ENCODE data around the gene SF3B5.
"Not testable (repeated sequence)": the region's sequence is repeated elsewhere in the genome, so short reads cannot be mapped to it uniquely, and the experiment has no call there.

The SF3B5 gene

DNA sequence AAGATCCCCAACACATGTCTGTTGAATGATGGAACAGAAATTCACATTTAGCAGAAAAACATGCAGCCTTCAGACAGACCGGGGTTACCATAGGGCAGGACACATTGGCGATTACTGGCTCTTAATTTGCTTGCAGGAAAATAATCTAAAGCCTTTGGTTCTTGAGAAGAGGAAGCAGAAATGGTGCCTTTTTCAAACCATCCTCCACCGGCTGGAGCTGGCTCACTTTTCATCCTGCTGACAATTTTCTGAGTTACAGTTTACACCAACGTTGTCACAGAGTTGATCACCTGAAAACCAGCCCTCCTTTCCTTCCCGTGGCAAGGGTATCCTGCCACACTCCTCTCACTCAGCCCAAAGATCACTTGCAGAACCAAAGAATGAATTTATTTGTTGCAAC is 32.6 kb downstream of the SF3B5 start:
- no peak for DNase-seq

DNA sequence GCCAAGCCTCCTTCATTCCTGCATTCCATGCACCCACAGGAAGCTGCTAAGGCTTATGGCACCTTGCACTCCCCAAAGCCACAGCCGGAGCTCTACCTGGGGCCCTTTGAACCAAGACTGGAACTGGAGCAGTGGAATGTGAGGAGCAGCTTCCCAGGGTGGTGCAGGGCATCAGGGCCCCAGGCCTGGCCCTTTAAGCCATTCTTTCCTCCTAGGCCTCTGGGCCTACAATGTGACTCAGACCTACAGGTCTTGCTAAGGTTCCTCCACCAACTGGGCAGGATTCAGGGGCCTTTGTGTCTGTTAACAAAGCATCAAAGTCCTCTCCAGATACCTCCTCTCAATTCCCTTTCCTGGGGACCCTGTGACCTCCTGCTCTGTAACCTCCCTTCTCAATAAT is 36.2 kb downstream of the SF3B5 start:
- DNase-seq, result no peak

DNA sequence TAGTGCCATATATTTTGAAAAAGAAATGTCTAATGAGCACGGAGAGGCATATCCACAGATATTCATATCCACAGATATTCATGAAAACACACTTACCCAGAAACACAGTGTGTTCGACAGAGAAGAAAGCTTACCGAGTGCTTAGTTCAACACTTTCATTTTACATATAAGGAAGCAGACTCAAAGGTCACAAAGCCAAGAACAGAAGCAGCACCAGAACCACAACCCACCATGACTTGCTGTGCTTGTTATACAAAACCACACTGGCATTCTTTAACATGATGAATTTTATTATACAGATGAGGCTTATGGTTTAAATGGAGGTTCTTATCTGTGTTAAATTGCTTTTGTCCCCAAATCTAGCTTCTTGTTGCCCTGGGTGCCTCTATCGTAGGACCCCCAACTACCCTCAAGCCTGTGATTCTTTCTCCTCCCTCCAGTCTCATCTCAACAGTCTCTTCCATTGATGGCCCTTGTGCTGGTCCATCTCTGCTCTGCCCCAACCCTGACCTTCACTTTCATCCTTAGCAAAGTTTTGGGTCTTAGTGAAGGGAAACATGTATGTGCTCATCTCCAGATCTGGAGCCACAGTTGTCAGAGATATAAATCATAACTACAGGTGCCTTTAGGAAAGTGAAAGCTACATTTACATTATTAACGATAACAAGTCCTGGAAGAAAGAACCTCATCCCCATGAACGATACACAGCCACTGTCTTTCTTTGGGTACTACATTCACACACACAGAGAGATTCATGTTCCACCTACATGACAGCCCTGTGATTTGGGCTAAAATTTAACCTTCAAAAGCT is 40.0 kb downstream of the SF3B5 start:
- DNase-seq, result peak; percentile 21

DNA sequence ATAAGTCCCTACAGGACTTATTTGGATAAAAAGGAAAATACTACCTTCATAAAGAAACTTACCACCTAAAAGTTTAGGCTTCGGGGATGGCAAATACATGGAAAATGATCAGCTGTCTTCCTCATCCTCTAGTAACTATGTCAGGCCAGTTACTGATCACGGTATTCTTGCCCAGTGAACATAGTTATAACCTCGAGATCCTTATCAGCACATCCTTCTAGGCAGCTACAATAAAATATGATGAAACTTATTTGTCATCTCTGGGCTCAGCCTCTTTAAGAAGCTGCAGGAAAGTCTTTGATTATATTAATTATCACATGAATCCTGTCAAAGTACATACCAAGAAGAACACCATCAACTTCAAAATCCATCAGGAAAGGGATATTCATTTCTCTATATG is 41.8 kb downstream of the SF3B5 start:
- no peak for DNase-seq

DNA sequence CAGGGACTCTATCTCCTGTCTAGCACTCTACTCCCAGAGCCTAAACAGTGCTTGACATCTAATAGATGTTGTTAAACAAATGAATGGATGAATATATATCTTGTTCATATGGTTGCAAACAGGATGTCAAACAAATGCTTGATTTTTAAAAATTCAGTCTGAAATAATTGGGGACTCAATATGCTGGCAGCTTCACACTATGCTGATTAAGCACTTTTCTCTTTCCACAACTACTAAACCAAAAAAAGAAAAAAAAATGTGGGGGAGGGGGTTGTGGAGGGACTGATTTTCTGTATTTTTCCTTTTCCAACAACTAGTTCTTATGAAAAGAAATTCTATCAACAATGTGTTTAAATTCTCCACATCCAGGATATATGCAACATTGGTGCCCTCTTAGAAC is 42.9 kb downstream of the SF3B5 start:
- no peak for DNase-seq

DNA sequence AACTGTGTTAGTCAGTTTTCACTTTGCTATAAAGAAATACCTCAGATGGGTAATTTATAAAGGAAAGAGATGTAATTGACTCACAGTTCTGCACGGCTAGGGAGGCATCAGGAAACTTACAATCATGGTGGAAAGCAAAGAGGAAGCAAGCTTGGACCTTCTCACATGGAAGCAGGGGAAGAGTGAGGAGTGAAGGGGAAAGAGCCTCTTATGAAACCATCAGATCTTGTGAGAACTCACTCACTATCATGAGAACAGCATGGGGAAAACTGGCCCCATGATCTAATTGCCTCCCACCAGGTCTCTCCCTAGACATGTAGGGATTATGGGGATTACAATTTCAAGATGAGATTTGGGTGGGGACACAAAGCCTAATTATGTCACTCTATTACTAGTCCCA is 46.0 kb downstream of the SF3B5 start:
- DNase-seq, result no peak

DNA sequence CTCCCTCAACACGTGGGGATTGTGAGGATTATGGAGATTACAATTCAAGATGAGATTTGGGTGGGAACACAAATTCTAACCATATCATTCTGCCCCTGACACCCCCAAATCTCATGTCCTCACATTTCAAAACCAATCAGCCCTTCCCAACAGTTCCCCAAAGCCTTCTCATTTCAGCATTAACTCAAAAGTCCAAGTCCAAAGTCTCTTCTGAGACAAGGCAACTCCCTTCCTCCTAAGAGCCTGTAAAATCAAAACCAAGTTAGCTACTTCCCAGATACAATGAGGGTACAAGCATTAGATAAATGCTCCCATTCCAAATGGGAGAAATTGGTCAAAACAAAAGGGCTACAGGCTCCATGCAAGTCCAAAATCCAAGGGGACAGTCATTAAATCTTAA is 47.7 kb downstream of the SF3B5 start:
- DNase-seq, result no peak

DNA sequence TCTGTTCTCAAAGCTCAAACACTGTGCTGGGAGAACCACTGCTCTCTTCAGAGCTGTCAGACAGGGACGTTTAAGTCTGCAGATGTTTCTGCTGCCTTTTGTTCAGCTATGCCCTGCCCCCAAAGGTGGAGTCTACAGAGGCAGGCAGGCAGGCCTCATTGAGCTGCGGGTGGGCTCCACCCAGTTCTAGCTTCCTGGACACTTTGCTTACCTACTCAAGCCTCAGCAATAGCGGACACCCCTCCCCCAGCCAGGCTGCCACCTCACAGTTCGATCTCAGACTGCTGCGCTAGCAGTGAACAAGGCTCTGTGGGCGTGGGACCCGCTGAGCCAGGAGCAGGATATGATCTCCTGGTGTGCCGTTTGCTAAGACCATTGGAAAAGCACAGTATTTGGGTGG is 48.7 kb downstream of the SF3B5 start:
- DNase-seq, result not testable (repeated sequence)

DNA sequence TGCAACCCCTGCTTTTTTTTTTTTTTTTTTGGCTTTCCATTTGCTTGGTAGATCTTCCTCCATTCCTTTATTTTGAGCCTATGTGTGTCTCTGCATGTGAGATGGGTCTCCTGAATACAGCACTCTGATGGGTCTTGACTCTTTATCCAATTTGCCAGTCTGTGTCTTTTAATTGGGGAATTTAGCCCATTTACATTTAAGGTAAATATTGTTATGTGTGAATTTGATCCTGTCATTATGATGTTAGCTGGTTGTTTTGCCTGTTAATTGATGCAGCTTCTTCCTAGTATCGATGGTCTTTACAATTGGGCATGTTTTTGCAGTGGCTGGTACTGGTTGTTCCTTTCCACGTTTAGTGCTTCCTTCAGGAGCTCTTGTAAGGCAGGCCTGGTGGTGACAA is 50.4 kb downstream of the SF3B5 start:
- not testable (repeated sequence) for DNase-seq
